A549 (cell line): Measurements from ENCODE around the gene B3GAT1.

Experiments used
- BHLHE40 ChIP-seq: IDR thresholded peaks from 2 replicates; pipeline ENCODE4 v1.6.1; 2012; ENCODE audit warnings: low read depth, low read length, inconsistent platforms
- PHF8 ChIP-seq: fragments of 200-600 bp; sonication (generic); IDR thresholded peaks from 2 replicates; pipeline ENCODE4 v1.6.1; 2016; ENCODE audit warnings: low read depth, mild to moderate bottlenecking, antibody characterized with exemption, moderate library complexity, borderline replicate concordance
- POLR2A ChIP-seq: IDR thresholded peaks from 2 replicates; pipeline ENCODE4 v1.6.1; 2012; ENCODE audit warnings: mild to moderate bottlenecking, low read length
- SREBF2 ChIP-seq: fragments of 450-650 bp; IDR thresholded peaks from 2 replicates; pipeline ENCODE4 v1.6.1; 2014; ENCODE audit warnings: mild to moderate bottlenecking, moderate library complexity
- TF ChIP-seq, protein P1 (sequence below): IDR thresholded peaks from 2 replicates; pipeline ENCODE4 v1.6.1; 2012
- TF ChIP-seq, protein P2 (sequence below): fragments of >200 bp; sonication (Bioruptor Twin); formaldehyde crosslinking; IDR thresholded peaks from 3 replicates; pipeline ENCODE4 v1.5.1; 2016
- TF ChIP-seq, protein P3 (sequence below): fragments of 450-650 bp; IDR thresholded peaks from 2 replicates; pipeline ENCODE4 v1.6.1; 2014; ENCODE audit warnings: antibody characterized with exemption
- TF ChIP-seq, protein P4 (sequence below): IDR thresholded peaks from 2 replicates; pipeline ENCODE4 v1.6.1; 2012

DNA sequence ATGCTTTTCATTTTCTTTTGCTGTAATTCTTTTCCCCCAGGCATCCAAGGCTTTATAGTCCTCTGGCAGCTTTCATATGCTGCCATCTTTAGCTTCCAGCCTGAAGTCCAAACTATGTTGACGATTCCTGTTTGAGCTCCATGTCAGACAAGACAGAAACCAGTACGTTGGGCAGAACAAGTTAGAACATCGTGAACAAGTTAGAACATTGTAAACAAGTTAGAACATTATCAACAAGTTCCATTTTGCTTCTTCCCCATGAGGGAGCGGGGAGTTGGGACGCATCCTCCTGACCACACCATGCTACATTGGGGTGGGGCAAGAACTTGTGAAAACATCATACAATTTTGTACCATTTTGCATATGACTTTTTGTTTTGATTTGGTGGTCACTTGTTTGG is 56.4 kb downstream of the B3GAT1 start:
- TF ChIP-seq, protein P1, sequence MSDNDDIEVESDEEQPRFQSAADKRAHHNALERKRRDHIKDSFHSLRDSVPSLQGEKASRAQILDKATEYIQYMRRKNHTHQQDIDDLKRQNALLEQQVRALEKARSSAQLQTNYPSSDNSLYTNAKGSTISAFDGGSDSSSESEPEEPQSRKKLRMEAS, result no peak
- TF ChIP-seq POLR2A, result no peak
- TF ChIP-seq BHLHE40, result no peak
- TF ChIP-seq, protein P2, sequence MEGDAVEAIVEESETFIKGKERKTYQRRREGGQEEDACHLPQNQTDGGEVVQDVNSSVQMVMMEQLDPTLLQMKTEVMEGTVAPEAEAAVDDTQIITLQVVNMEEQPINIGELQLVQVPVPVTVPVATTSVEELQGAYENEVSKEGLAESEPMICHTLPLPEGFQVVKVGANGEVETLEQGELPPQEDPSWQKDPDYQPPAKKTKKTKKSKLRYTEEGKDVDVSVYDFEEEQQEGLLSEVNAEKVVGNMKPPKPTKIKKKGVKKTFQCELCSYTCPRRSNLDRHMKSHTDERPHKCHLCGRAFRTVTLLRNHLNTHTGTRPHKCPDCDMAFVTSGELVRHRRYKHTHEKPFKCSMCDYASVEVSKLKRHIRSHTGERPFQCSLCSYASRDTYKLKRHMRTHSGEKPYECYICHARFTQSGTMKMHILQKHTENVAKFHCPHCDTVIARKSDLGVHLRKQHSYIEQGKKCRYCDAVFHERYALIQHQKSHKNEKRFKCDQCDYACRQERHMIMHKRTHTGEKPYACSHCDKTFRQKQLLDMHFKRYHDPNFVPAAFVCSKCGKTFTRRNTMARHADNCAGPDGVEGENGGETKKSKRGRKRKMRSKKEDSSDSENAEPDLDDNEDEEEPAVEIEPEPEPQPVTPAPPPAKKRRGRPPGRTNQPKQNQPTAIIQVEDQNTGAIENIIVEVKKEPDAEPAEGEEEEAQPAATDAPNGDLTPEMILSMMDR, result no peak
- TF ChIP-seq, protein P3, sequence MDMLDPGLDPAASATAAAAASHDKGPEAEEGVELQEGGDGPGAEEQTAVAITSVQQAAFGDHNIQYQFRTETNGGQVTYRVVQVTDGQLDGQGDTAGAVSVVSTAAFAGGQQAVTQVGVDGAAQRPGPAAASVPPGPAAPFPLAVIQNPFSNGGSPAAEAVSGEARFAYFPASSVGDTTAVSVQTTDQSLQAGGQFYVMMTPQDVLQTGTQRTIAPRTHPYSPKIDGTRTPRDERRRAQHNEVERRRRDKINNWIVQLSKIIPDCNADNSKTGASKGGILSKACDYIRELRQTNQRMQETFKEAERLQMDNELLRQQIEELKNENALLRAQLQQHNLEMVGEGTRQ, result no peak
- TF ChIP-seq, protein P4, sequence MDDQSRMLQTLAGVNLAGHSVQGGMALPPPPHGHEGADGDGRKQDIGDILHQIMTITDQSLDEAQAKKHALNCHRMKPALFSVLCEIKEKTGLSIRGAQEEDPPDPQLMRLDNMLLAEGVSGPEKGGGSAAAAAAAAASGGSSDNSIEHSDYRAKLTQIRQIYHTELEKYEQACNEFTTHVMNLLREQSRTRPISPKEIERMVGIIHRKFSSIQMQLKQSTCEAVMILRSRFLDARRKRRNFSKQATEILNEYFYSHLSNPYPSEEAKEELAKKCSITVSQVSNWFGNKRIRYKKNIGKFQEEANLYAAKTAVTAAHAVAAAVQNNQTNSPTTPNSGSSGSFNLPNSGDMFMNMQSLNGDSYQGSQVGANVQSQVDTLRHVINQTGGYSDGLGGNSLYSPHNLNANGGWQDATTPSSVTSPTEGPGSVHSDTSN, result no peak
- TF ChIP-seq PHF8, result no peak
- no peak for TF ChIP-seq SREBF2
